GM15510 (cell line): ENCODE measurements around the gene WWOX.

Experiments used
- POLR2A ChIP-seq: IDR thresholded peaks from 3 replicates; pipeline ENCODE4 v1.6.1; 2011; ENCODE audit warnings: borderline replicate concordance; ENCODE audit not compliant: insufficient read length; ENCODE audit errors: extremely low read depth

WWOX gene

GRCh38 chr16:79113826-79114225 lies 1014.4 kb downstream of the WWOX start:
- TF ChIP-seq POLR2A, result no peak

GRCh38 chr16:79114759-79115158 lies 1015.3 kb downstream of the WWOX start:
- no peak for TF ChIP-seq POLR2A

GRCh38 chr16:79121906-79122305 lies 1022.5 kb downstream of the WWOX start:
- no peak for TF ChIP-seq POLR2A

- no peak for TF ChIP-seq POLR2A
These were observed 1022.9 kb downstream of the WWOX start for GRCh38 chr16:79122343-79122742.

GRCh38 chr16:79124016-79124756 lies 1024.7 kb downstream of the WWOX start:
- TF ChIP-seq POLR2A, result no peak

GRCh38 chr16:79127766-79128165 lies 1028.3 kb downstream of the WWOX start:
- no peak for TF ChIP-seq POLR2A

- no peak for TF ChIP-seq POLR2A
These were observed 1029.3 kb downstream of the WWOX start for GRCh38 chr16:79128706-79129105.

GRCh38 chr16:79130616-79131015 lies 1031.2 kb downstream of the WWOX start:
- TF ChIP-seq POLR2A, result no peak

GRCh38 chr16:79131321-79132075 lies 1032.0 kb downstream of the WWOX start:
- no peak for TF ChIP-seq POLR2A

GRCh38 chr16:79132701-79133100 lies 1033.2 kb downstream of the WWOX start:
- no peak for TF ChIP-seq POLR2A

- no peak for TF ChIP-seq POLR2A
These were observed 1034.8 kb downstream of the WWOX start for GRCh38 chr16:79134300-79134699.

GRCh38 chr16:79136955-79137354 lies 1037.5 kb downstream of the WWOX start:
- no peak for TF ChIP-seq POLR2A

- no peak for TF ChIP-seq POLR2A
These were observed 1038.0 kb downstream of the WWOX start for GRCh38 chr16:79137426-79137939.

GRCh38 chr16:79139799-79140198 lies 1040.3 kb downstream of the WWOX start:
- TF ChIP-seq POLR2A, result no peak

- no peak for TF ChIP-seq POLR2A
These were observed 1043.6 kb downstream of the WWOX start for GRCh38 chr16:79143026-79143425.

GRCh38 chr16:79150151-79150550 lies 1050.7 kb downstream of the WWOX start:
- TF ChIP-seq POLR2A, result no peak

- TF ChIP-seq POLR2A, result no peak
These were observed 1051.3 kb downstream of the WWOX start for GRCh38 chr16:79150632-79151310.
